Activated gamma-delta T cell treated with anti-CD3 and anti-CD28 coated beads, Interleukin-2, amount 50 U/mL, for 16 hours (primary cell): ENCODE data around the gene KANK3.
"Not testable (repeated sequence)": the region's sequence is repeated elsewhere in the genome, so short reads cannot be mapped to it uniquely, and the experiment has no call there.

Experiments used
- DNase-seq: peaks from one replicate; pipeline ENCODE4 v3.0.0-alpha.2; 2020; ENCODE audit warnings: low read depth

The KANK3 gene

DNA sequence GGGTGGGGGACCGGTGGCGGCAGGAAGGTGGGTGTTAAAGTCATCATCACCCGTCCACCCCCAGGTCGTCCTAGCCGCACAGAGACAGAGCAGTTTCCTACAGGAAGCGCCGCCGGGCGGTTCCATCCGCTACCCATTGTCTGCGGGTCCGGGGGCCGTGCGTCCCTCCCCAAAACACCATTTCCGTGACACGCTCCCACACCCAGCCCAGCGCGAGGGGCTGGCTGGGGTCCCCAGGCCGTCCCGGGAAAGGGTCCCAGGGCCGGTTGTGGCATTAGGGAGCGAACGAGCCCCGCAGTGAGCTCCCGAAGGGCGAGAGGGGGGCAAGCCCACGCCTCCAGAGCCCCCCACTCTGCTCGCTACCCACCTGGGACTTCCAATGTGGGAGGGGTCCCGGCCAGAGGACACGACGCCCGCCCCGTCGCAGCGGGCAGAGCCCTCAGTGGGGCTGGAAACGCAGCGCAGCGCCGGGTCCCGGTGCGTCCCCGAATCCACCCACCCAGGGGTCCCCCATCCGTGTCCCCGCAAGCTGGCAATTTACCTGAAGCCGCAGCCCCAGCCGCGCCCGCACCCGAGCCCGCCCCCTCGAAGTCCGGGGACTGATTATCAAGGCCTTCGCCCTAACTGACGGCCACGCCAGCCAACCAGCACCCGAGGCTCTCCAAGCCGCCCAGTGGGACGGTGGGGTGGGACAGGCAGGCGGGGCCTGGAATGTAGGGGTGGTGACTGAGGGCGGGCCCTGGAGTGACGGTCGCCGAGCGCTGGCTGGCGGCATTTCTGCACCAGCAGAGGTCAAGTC lies at the start of gene KANK3:
Gene KANK3, minus strand, starts transcription at position 579 of the 799 bp plus-strand sequence. CDS start 5,434 bp downstream, outside the sequence.
- DNase-seq: peak; percentile 91

DNA sequence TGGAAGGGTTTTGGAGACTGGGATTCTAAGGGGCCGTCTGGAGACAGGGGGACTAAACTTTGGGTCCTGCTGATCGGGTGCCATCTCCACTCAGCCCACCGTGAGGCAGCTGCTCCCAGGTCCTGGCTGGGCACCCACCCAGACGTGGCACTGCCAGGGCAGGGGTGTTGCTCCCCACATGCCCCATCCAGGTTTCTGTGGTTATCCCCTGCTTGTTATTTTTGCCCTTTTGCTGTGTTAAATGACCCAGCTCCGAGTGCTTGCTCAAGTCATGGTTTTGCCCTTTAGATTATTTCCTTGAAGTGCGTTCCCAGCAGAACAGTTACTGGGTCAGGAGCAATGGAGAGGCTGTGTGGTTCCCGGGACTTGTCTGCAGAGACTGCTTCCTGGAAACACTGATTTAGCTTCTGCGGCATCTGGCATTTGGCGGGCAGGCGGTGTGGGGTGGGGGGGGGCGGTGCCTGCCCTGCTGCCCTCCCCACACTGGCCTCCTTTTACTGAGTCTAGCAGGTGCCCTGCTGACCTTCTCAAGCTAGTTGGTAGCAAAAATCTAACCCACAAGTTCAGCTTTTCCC lies 49.0 kb upstream of the KANK3 start:
- no peak for DNase-seq

DNA sequence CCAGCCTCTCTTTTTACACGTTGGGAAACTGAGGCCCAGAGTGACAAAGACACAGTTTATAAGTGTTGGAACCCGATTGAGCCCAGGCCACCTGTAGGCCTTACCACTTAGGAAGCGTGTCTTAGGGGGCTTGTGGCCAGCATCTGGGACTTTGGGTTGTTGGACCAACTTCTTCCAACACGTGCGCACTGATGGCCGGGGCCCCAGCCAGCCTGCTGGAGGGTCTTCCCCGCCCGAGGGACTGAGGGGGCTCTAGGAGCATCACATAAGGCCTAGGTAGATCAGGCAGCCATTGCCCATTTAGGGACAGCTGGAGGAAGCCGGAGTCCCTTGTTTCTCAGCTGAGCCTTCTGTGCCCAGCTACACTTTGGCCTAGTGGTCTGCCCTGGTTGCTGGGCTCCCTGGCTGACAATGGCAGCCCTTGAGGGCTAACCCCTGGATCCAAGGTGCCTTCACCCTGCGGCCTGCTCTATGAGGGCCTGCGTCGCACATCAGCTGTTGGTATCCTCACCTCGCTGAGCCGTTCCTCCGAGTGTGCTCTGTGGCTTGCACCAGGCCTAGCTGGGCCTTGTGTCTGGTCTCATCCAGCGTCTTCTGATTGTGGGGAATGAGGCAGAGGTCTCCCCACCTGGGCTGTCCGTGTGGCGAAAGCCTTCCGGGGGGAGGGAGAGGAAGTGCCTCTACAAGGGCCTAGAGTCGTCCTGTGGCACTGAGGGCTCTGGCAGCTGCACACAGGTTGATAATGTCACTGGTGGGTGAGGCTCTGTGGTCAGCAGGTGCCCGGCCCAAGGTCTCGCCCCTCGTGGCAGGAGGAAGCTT lies 48.3 kb upstream of the KANK3 start:
- DNase-seq: no peak

DNA sequence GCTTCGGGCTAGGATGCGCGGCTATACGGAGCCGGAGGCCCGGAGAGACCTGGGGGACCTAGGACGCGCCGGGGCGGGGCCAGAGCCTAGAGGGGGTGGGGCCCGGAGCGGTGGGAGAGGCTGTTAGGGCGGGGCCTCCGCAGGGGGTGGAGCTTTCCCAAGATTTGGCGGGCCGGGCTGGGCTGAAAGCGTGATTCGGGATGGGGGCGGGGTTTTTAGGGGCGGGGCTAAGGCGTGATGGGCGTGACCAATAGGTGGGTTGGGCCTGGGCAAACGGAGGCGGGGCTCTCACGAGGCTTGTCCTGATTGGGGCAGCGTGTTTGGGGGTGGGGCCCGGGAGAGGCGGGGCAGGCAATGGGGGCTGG lies 47.5 kb upstream of the KANK3 start:
- peak; percentile 80 for DNase-seq

DNA sequence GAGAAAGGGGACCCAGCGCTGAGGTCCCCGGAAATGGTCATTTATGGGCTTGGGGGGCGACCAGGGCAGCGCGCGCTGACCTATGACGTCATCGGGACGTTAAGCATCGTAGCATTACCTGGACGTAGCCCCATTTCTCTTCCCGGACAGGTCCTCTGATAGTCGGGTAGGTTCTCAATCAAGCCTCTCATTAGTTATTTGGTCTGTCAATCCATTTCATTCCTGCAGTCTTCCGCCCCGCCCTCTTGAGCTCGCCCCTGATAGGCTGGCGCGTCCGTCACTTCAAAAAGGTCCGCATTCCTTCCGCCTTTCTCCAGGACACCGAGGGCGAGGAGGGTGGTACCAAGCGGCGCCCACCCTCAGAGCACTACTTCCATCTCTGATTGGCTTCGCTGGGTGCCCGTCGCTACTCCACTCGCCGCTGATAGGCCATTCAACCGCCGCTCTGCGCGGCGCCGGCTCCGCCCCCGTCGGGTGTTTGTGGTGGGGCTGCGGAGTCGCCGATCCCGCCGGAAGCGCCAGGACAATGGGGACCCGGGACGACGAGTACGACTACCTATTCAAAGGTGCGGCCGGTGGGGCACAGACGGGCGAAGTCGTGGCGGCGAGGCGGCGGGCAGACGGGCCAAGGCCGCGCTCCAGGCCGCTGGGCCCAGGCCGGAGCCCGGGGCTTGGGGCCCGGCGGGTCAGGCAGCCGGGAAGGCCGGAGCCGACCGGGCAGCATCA lies 47.0 kb upstream of the KANK3 start, which contains the start of gene RAB11B:
Gene RAB11B, plus strand, starts transcription at position 470 of the 726 bp plus-strand sequence. Its CDS starts 57 bp downstream, at position 527.
- peak; percentile 97 for DNase-seq

DNA sequence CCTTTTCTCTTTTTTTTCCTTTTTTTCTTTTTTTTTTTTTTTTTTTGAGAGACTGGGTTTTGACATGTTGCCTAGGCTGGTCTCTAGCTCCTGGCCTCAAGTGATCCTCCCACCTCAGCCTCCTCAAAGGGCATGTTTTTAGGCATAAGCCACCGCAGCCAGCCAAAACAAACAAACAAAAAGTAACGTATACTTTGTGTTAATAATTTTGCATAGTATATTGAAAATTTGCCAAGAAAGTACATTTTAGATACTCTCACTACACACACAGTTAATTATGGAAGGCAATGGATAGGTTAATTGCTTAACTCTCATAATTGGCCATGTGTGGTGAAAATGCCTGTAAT lies 45.5 kb upstream of the KANK3 start:
- no peak for DNase-seq

DNA sequence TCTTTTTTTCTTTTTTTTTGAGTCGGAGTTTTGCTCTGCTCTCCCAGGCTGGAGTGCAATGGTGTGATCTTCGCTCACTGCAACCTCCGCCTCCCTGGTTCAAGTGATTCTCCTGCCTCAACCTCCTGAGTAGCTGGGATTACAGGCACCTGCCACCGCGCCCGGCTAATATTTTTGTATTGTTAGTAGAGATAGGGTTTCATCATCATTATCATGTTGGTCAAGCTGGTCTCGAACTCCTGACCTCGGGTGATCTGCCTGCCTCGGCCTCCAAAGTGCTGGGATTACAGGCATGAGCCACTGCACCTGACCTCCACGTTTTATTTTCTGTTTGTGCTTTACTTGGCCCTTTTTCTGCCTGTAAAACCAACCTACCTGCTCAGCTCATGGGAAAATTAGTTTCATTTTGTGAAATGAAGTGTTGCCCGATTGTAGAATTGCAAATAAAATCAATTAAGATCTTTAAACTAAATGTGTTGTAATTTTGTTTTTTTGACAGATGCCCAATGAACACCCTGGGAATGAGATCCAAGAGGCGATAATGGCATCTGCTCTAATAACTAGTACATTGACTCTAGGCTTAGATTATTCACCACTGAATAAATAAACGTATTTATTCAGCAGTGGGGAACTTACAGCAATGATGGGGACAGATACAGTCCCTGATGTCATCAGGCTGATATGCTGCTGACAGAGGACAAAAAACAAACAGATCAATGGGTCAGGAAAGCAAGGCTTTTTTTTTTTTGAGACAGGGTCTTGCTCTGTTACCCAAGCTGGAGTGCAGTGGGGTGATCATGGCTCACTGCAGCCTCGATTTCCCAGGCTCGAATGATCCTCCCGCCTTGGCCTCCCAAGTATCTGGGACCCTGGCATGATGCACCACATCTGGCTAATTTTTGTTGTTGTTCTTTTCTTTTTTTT lies 44.9 kb upstream of the KANK3 start:
- no peak for DNase-seq

DNA sequence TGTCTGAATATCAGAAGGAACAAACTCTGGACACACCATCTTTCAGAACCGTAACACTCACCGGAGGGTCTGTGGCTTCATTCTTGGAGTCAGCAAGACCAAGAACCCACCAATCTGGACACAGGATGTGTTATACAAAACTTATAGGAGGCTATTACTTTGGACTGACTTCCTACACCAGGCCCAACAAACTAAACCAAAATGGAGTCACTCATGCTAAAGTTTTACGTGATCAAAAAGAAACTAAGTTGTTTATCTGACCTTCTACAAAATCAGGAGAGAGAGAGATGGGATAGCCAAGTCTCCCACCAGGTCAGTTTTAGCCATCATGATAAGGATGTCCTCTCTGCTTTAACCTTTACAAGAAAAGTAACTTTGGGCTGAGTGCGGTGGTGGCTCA lies 43.9 kb upstream of the KANK3 start:
- no peak for DNase-seq

DNA sequence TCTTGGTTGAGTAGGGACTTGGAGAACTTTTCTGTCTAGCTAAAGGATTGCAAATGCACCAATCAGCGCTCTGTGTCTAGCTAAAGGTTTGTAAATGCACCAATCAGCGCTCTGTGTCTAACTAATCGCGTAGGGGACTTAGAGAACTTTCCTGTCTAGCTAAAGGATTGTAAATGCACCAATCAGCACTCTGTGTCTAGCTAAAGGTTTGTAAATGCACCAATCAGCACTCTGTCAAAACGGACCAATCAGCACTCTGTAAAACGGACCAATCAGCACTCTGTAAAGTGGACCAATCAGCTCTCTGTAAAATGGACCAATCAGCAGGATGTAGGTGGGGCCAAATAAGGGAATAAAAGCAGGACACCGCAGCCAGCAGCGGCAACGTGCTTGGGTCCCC lies 43.4 kb upstream of the KANK3 start:
- DNase-seq: not testable (repeated sequence)

DNA sequence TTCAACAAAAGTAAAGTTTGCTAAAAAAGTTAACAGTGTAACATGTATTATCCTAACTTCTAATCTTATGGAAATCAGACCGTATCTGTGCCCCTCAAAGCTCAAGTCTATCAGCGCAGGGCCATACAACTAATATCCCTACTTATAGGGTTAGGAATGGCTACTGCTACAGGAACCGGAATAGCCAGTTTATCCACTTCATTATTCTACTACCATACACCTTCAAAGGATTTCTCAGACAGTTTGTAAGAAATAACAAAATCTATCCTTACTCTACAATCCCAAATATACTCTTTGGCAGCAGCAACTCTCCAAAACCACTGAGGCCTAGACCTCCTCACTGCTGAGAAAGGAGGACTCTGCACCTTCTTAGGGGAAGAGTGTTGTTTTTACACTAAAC lies 42.5 kb upstream of the KANK3 start:
- not testable (repeated sequence) for DNase-seq

DNA sequence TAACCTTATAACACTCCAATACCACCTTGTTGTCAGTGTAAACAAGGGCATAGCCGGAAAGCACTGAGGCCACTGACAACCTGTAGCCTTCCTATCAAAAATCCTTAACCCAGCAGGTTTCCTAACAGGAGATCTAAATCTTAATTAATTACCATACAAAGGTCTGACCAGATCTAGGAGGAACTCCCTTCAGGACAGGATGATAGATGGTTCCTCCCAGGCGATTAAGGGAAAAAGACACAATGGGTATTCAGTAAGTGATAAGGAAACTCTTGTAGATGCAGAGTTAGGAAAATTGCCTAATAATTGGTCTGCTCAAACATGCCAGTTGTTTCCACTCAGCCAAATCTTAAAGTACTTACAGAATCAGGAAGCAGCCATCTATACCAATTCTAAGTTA lies 42.0 kb upstream of the KANK3 start:
- not testable (repeated sequence) for DNase-seq

DNA sequence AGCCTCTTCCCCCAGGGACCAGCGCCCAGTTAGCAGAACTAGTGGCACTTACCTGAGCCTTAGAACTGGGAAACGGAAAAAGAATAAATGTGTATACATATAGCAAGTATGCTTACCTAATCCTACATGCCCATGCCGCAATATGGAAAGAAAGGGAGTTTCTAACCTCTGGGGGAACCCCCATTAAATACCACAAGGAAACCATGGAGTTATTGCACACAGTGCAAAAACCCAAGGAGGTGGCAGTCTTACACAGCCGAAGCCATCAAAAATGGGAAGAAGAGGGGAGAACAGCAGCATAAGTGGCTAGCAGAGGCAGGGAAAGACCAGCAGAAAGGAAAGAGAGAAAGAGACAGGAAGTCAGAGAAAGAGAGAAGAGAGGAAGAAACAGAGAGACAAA lies 41.5 kb upstream of the KANK3 start:
- not testable (repeated sequence) for DNase-seq

DNA sequence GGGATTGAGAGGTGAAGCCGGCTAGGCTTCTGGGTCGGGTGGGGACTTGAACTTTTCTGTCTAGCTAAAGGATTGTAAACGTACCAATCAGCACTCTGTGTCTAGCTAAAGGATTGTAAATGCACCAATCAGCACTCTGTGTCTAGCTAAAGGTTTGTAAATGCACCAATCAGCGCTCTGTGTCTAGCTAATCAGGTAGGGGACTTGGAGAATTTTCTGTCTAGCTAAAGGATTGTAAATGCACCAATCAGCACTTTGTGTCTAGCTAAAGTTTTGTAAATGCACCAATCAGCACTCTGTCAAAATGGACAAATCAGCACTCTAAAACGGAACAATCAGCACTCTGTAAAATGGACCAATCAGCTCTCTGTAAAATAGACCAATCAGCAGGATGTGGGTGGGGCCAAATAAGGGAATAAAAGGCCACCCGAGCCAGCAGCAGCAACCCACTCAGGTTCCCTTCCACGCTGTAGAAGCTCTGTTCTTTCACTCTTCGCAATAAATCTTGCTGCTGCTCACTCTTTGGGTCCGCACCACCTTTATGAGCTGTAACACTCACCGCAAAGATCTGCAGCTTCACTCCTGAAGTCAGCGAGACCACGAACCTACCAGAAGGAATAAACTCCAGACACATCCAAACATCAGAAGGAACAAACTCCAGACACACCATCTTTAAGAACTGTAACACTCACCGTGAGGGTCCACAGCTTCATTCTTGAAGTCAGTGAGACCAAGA lies 36.3 kb upstream of the KANK3 start:
- DNase-seq: not testable (repeated sequence)

DNA sequence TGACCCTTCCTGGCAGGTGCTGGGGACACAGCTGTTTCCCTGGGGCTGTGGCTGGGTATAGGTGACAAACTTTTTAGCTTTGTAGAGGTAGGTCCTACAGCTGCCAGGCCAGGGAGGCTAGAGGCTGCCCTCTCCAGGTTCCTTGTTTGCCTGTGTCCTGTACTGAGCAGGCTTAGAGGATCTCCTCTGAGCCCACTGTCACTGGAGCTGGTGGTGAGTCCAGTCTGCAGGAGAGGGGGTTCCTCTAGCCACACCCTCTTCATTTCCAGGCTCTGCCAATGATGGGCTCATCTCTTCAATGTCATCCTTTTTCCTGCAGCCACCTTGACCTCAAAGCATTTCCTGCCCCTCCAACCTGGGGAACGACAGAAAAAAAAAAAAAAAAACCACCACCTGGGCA lies 34.5 kb upstream of the KANK3 start:
- no peak for DNase-seq

DNA sequence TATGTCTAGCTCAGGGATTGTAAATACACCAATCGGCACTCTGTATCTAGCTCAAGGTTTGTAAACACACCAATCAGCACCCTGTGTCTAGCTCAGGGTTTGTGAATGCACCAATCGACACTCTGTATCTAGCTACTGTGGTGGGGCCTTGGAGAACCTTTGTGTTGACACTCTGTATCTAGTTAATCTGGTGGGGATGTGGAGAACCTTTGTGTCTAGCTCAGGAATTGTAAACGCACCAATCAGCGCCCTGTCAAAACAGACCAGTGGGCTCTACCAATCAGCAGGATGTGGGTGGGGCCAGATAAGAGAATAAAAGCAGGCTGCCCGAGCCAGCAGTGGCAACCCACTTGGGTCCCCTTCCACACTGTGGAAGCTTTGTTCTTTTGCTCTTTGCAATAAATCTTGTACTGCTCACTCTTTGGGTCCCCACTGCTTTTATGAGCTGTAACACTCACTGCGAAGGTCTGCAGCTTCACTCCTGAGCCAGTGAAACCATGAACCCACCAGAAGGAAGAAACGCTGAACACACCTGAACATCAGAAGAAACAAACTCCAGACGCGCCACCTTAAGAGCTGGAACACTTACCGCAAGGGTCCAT lies 33.4 kb upstream of the KANK3 start:
- DNase-seq: not testable (repeated sequence)

DNA sequence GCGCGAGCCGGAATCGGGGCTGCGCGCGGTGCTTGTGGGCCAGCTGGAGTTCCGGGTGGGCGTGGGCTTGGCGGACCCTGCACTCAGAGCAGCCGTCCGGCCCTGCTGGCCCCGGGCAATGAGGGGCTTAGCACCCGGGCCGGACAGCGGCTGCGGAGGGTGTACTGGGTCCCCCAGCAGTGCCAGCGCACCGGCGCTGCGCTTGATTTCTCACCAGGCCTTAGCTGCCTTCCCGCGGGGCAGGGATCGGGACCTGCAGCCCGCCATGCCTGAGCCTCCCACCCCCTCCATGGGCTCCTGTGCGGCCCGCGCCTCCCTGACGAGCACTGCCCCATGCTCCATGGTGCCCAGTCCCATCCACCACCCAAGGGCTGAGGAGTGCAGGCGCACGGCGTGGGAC lies 32.7 kb upstream of the KANK3 start:
- not testable (repeated sequence) for DNase-seq

DNA sequence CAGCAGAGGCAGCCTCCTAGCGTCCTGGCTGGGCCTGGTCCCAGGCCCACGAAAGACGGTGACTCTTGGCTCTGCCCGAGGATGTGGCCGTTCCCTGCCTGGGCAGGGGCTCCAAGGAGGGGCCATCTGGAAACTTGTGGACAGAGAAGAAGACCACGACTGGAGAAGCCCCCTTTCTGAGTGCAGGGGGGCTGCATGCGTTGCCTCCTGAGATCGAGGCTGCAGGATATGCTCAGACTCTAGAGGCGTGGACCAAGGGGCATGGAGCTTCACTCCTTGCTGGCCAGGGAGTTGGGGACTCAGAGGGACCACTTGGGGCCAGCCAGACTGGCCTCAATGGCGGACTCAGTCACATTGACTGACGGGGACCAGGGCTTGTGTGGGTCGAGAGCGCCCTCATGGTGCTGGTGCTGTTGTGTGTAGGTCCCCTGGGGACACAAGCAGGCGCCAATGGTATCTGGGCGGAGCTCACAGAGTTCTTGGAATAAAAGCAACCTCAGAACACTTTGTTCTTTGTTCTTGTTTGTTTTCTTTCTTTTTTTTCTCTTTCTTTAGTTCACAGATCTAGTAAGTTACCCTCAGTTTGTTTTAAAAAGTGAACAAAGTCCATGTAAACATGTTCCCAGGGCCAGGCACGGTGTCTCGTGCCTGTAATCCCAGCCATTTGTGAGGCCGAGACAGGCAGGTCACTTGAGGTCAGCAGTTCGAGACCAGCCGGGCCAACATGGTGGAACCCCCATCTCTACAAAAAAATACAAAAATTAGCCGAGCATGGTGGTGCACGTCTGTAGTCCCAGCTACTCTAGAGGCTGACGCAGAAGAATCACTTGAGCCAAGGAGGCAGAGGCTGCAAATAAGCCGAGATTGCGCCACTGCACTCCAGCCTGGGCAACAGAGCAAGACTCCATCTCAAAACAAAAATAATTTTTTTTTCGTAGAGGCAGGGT lies 31.1 kb upstream of the KANK3 start:
- DNase-seq: no peak

DNA sequence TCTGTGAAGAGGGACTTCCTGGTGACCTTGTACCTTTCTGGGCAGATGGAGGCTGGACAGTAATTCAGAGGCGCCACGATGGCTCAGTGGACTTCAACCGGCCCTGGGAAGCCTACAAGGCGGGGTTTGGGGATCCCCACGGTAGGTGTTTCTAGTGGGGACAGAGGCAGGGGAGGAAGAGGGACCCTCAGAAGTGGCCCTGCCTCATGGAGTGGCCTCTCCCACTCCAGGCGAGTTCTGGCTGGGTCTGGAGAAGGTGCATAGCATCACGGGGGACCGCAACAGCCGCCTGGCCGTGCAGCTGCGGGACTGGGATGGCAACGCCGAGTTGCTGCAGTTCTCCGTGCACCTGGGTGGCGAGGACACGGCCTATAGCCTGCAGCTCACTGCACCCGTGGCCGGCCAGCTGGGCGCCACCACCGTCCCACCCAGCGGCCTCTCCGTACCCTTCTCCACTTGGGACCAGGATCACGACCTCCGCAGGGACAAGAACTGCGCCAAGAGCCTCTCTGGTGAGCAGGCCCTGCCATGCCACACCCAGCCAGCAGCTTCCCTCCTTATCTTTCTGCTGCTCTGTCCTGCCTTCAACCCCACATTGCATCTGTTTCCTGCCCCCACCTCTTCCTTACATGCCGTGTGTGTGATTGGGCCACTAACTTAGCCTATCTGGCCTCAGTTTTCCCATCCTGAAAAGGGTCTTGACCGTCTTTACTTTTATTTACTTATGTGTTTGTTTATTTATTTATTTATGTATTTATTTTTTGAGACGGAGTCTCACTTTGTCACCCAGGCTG lies 28.1 kb upstream of the KANK3 start:
- no peak for DNase-seq
